Fibroblast of the aortic adventitia (primary cell): ENCODE measurements around the gene ANKFY1. TPM values are rescaled to one million over a fixed set of nuclear protein-coding genes. Genes with fewer than 3 reads are reported as not detected.

Experiments used
- DNase-seq: peaks from one replicate; pipeline ENCODE4 v3.0.0-alpha.2; 2010; ENCODE audit warnings: low read depth
- H3K4me3 ChIP-seq: 2 replicates; pipeline ENCODE4 v1.5.1; 2011; ENCODE audit warnings: low read depth, mild to moderate bottlenecking, control low read depth, low read length, moderate library complexity
- CTCF ChIP-seq: IDR thresholded peaks from 2 replicates; pipeline ENCODE4 v1.5.1; 2011; ENCODE audit warnings: mild to moderate bottlenecking, low read length, control low read depth, inconsistent platforms; ENCODE audit not compliant: insufficient read depth
- total RNA-seq: library from RNA; depleted of rRNA; stranded (reverse); fragments of >200 nt; gene quantifications from 2 replicates; pipeline ENCODE4 v1.2.3, GENCODE V29; 2012; ENCODE audit warnings: low replicate concordance

Gene ANKFY1
- total RNA-seq, 1 donor = 55.0 TPM

DNA sequence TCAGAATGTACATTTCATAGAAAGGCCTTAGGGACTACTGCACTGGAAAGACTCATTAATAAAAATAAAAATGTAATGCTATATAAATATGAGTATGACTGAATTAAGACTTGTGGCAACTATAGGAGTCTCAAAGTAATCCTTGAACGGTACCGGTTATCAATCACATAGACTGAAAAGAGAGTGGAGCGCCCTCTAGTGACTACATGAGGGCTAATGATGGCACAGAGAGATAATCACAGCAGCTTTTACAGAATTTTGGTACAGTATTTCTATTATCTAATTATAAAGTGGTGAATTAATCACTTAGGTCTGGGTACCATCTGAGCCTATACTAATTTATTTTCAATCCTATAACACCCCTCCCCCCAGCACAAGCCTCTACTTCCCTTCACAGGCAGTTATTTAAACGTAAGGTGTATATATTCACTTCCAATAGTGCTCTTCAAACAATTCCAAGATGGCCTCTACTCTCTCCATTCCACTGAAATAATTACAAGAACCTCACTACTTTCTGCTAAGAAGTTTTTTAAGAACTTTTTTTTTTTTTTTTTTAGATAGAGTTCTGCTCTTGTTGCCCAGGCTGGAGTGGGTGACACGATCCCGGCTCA is 40.7 kb upstream of the ANKFY1 start:
- TF ChIP-seq CTCF = peak; percentile 76
- DNase-seq = peak; percentile 63
- H3K4me3 ChIP-seq = no peak overlapping the region

GRCh38 chr17:4301066-4301465 is 37.3 kb upstream of the ANKFY1 start:
- no peak for TF ChIP-seq CTCF
- no peak for DNase-seq
- no peak overlapping the region for H3K4me3 ChIP-seq

DNA sequence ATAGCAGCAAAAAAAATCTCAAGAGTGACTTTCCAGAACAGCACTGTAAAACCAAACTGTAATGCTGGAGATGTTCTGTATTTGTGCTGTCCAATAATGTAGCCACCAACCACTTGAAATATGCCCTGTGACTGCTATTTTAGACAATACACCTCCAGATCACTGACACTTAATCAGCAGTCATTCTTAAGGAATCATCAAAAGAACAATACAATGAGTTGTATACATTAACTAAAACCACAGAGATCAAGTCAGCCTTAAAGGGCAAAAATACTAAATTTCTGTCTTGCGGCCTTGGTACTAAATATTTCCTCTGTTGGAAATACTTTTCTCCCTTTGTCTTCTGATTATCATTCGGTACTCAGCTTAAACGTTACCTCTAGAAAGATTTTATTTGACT is 33.6 kb upstream of the ANKFY1 start:
- no peak for TF ChIP-seq CTCF
- no peak overlapping the region for H3K4me3 ChIP-seq
- DNase-seq = peak; percentile 17

DNA sequence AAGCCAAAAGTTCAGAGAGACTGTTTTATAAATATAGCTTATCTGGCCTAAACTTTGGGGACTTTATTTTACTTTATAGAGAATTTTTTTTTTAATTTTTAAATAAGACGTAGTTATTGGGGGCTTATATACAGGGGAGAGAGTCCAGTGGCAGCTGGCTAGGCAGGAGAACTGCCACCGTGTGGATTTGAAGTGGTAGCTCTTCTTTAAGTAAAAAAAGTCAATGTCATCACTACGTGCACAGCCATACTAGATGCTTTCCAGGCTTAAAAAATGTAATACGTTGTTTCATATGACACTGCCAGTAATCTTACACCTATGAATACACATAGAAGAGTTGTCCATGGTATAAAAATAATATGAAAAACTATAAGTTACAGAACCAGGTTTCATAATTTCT is 31.9 kb upstream of the ANKFY1 start:
- H3K4me3 ChIP-seq = no peak overlapping the region
- no peak for DNase-seq
- TF ChIP-seq CTCF = no peak

DNA sequence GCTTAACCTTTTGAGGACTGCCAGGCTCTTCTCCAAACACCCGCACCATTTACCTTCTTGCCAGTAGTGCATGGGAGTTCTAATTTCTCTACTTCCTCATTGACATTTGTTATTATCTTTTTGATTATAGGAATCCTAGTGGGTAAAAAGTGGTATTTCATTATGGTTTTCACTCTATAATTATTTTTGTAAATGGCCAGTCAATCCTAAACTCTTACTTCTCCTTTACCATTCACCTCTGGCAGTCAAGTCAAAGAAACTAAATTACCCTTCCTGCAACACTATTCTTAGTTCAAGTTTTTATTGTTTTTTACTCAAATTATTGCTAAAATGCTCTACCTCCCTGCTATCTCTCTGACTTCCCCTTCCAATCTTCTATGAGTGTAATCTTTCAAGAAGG is 29.8 kb upstream of the ANKFY1 start:
- no peak for DNase-seq
- TF ChIP-seq CTCF = no peak
- H3K4me3 ChIP-seq = no peak overlapping the region

GRCh38 chr17:4287710-4288109 is 23.9 kb upstream of the ANKFY1 start:
- no peak for TF ChIP-seq CTCF
- H3K4me3 ChIP-seq = no peak overlapping the region
- DNase-seq = no peak

- H3K4me3 ChIP-seq = no peak overlapping the region
- DNase-seq = peak; percentile 13
- no peak for TF ChIP-seq CTCF
Observed at GRCh38 chr17:4276514-4276913, 12.7 kb upstream of the ANKFY1 start.
